ENCODE data around the gene GPR176.
"Not testable (repeated sequence)": the region's sequence is repeated elsewhere in the genome, so short reads cannot be mapped to it uniquely, and the experiment has no call there.

- not testable (repeated sequence) for TF ChIP-seq ZNF248 (tag by site-specific recombination; IDR thresholded peaks at IDR 0.05); IKZF3 (tag by site-specific recombination; IDR thresholded peaks at IDR 0.05); CTCF (tag by site-specific recombination; IDR thresholded peaks at IDR 0.05); ZNF146 (tag by site-specific recombination; IDR thresholded peaks at IDR 0.05); ZNF660 (tag by site-specific recombination; IDR thresholded peaks at IDR 0.05); ZNF513 (tag by site-specific recombination; IDR thresholded peaks at IDR 0.05); ZNF501 (tag by site-specific recombination; IDR thresholded peaks at IDR 0.05); ZNF202 (tag by site-specific recombination; IDR thresholded peaks at IDR 0.05; ENCODE audit: borderline replicate concordance); ZNF830 (tag by site-specific recombination; IDR thresholded peaks at IDR 0.05; ENCODE audit: low read depth); SP7 (tag by site-specific recombination; IDR thresholded peaks at IDR 0.05); ZNF274 (IDR thresholded peaks at IDR 0.05; ENCODE audit: low read length); ZNF274 (tag by site-specific recombination; IDR thresholded peaks at IDR 0.05; ENCODE audit: borderline replicate concordance); ZNF707 (tag by site-specific recombination; IDR thresholded peaks at IDR 0.05)
Measured at GRCh38 chr15:39893051-39893450, 27.0 kb downstream of the GPR176 start.
